HEK293 (cell line): ENCODE measurements around the gene NOXRED1.

Experiments
- ZNF658 ChIP-seq: fragments of 450-650 bp; formaldehyde crosslinking; IDR thresholded peaks from 2 replicates; pipeline ENCODE4; 2016; ENCODE audit warnings: missing biosample characterization, missing genetic modification characterization
- TF ChIP-seq, protein P1 (sequence below): fragments of 450-650 bp; formaldehyde crosslinking; IDR thresholded peaks from 2 replicates; pipeline ENCODE4 v1.5.1; 2016; ENCODE audit warnings: missing biosample characterization, missing genetic modification characterization
- TF ChIP-seq, protein P2 (sequence below): fragments of 450-650 bp; formaldehyde crosslinking; IDR thresholded peaks from 2 replicates; pipeline ENCODE4 v1.5.1; 2016; ENCODE audit warnings: missing biosample characterization, missing genetic modification characterization

DNA sequence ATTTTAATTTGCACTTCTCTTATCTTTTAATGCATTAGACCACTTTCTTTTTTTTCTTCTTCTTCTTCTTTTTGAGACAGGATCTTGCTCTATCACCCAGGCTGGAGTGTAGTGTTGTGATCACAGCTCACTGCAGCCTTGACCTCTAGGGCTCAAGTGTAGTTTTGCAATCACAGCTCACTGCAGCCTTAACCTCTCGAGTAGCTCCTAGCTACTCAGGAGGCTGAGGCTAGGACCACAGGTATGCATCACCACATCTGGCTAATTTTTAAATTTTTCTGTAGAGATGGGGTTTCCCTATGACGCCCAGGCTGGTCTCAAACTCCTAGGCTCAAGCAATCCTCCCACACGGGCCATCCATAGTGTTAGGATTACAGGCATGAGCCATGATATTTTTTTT is 59.2 kb downstream of the NOXRED1 start:
- TF ChIP-seq, protein P1, sequence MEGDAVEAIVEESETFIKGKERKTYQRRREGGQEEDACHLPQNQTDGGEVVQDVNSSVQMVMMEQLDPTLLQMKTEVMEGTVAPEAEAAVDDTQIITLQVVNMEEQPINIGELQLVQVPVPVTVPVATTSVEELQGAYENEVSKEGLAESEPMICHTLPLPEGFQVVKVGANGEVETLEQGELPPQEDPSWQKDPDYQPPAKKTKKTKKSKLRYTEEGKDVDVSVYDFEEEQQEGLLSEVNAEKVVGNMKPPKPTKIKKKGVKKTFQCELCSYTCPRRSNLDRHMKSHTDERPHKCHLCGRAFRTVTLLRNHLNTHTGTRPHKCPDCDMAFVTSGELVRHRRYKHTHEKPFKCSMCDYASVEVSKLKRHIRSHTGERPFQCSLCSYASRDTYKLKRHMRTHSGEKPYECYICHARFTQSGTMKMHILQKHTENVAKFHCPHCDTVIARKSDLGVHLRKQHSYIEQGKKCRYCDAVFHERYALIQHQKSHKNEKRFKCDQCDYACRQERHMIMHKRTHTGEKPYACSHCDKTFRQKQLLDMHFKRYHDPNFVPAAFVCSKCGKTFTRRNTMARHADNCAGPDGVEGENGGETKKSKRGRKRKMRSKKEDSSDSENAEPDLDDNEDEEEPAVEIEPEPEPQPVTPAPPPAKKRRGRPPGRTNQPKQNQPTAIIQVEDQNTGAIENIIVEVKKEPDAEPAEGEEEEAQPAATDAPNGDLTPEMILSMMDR, result no peak
- no peak for TF ChIP-seq ZNF658 (tag by site-specific recombination)
- TF ChIP-seq, protein P2, sequence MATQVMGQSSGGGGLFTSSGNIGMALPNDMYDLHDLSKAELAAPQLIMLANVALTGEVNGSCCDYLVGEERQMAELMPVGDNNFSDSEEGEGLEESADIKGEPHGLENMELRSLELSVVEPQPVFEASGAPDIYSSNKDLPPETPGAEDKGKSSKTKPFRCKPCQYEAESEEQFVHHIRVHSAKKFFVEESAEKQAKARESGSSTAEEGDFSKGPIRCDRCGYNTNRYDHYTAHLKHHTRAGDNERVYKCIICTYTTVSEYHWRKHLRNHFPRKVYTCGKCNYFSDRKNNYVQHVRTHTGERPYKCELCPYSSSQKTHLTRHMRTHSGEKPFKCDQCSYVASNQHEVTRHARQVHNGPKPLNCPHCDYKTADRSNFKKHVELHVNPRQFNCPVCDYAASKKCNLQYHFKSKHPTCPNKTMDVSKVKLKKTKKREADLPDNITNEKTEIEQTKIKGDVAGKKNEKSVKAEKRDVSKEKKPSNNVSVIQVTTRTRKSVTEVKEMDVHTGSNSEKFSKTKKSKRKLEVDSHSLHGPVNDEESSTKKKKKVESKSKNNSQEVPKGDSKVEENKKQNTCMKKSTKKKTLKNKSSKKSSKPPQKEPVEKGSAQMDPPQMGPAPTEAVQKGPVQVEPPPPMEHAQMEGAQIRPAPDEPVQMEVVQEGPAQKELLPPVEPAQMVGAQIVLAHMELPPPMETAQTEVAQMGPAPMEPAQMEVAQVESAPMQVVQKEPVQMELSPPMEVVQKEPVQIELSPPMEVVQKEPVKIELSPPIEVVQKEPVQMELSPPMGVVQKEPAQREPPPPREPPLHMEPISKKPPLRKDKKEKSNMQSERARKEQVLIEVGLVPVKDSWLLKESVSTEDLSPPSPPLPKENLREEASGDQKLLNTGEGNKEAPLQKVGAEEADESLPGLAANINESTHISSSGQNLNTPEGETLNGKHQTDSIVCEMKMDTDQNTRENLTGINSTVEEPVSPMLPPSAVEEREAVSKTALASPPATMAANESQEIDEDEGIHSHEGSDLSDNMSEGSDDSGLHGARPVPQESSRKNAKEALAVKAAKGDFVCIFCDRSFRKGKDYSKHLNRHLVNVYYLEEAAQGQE (tag by site-specific recombination), result no peak
